NOMO-1 treated with DMSO at 0.1 percent for 48 hours (cell line): ENCODE measurements around the gene SAMHD1.
"Not testable (repeated sequence)": the region's sequence is repeated elsewhere in the genome, so short reads cannot be mapped to it uniquely, and the experiment has no call there.

Source experiments
- DNase-seq: peaks from one replicate; lab custom pipeline; 2025; ENCODE audit not compliant: unreplicated experiment; lab: John Stamatoyannopoulos, UW

Gene SAMHD1

DNA sequence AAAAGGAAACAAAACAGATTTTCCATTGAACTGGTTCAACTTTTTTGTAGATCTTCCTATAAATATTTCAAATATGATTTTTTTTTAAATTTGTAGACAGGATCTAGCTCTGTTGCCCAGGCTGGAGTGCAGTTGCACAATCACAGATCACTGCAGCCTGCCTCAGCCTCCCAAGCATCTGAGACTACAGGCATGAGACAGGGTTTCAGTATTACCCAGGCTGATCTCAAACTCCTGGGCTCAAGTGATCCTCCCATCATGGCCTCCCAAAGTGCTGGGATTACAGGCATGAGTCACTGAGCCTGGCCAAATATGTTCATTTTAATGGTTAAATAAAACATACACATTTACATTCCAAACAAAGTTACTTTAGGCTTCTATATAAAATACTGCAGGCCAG lies 33.6 kb downstream of the SAMHD1 start:
- DNase-seq: no peak

DNA sequence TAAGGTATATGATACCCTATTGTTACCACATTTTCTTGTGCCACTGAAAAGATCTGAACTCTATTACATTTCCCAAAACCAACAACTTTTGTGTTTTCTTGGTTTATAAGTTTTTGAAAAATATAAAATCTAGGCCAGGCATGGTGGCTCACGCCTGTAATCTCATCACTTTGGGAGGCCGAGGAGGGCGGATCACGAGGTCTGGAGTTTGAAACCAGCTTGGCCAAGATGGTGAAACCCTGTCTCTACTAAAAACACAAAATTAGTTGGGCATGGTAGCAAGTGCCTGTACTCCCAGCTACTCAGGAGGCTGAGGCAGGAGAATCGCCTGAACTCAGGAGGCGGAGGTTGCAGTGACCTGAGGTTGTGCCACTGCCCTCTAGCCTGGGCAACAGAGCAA lies 34.3 kb downstream of the SAMHD1 start:
- no peak for DNase-seq

DNA sequence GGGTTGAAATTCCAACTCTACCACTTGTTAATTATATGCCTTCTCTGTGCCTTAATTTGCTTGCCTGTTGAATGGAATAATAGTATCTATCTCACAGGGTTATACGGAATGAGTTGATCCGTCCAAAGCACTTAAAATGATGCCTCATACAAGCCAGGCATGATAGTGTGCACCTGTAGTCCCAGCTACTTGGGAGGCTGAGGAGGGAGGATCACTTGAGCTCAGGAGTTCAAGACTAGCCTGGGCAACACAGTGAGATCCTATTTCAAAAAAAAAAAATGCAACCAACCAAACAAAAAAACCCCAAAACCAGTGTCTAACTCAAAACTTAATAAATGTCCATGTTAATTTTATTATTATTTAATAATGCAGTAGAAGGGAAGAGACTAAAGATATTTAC lies 35.3 kb downstream of the SAMHD1 start:
- no peak for DNase-seq

DNA sequence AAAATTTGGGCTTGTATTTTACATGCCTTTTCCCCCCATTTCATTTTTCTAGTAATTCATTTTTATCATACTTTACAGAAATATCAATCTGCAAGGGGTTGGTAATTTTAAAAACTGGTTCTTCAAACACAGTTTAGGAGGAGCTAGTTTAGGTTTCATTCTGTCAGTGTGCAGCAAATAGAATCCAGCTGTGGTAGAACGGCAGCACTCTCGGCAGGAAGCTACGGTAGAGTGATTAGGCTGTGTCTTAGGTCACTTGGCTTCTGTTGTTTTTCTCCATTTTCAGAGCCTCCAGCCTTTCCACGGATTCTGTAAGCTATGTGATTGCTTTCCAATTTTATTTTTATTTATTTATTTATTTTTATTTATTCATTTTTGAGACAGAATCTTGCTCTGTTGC lies 42.9 kb downstream of the SAMHD1 start:
- DNase-seq: no peak

DNA sequence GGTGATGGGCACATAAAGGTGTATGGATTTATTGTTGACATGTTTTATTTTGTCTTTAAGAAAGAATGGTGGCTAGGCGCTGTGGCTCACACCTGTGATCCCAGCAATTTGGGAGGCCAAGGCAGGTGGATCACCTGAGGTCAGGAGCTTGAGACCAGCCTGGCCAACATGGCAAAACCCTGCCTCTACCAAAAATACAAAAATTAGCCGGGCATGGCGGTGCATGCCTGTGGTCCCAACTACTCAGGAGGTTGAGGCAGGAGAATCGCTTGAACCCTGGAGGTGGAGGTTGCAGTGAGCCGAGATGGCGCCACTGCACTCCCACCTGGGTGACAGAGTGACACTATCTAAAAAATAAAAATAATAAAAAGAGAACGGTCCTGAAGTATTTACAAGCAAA lies 45.4 kb downstream of the SAMHD1 start:
- not testable (repeated sequence) for DNase-seq

DNA sequence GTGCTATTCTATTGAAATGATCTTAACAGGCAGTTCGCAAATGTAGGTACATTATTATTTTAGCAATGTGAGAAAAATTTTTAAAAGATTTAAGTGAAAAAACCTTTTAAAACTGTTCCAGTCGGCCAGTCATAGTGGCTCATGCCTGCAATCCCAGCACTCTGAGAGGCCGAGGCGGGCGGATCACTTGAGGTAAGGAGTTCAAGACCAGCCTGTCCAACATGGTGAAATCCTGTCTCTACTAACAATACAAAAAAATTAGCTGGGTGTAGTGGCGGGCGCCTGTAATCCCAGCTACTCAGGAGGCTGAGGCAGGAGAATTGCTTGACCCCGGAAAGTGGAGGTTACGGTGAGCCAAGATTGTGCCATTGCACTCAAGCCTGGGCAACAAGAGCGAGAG lies 45.9 kb downstream of the SAMHD1 start:
- not testable (repeated sequence) for DNase-seq

DNA sequence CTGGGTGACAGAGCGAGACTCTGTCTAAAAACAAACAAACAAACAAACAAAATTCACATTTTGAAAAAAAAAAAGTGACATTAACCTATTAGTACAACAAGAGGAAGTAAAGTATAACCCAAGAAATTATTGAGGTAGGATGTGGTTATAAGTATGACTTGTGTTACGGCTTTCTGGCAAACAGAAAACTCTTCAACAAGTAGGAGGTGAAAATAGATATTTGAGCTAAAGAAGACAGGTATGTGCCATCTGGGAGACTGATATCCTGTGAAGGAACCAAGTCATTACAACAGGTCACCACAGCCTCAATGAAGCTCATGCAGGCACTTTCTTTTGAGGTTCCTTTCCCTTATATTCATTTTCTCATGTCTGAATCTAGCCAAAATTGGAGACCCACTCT lies 46.8 kb downstream of the SAMHD1 start:
- DNase-seq: no peak

DNA sequence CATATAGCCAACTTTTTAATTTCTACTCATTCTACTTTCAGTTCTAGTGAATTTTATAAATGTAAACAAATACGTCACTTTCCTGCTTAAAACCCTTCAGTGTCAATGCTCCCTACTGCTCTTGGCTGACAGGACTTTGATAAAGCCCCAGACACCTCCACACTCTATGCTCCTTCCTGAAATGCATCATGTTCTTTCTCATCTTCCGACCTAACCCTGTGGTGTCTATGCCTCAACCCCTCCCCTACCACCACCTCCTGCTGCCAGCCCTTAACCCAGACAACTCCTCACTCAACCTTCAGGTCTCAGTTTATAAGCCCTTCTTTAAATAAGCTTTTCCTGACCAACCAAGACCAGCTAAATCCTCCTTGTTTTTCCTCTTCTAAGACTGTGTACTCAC lies 56.5 kb downstream of the SAMHD1 start:
- no peak for DNase-seq

DNA sequence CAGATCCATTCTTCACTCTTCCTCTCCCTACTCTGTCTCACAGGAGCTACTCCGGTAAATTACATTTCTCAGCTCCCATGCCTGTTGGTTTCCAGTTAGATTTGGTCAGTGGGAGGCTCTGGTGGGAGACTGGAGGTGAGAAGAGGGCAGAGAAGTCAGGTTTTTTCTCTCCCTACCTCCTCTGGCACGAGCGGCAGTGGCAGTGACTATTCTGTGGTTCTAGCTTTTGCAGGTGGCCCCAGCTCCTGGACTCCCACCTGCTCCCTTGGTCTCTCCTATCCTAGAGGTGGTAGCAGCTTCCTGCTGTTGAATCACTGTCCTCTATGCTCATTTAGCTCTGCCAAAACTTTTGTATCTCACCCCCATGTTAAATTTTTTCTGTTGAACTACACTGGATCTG lies 57.7 kb downstream of the SAMHD1 start:
- no peak for DNase-seq

DNA sequence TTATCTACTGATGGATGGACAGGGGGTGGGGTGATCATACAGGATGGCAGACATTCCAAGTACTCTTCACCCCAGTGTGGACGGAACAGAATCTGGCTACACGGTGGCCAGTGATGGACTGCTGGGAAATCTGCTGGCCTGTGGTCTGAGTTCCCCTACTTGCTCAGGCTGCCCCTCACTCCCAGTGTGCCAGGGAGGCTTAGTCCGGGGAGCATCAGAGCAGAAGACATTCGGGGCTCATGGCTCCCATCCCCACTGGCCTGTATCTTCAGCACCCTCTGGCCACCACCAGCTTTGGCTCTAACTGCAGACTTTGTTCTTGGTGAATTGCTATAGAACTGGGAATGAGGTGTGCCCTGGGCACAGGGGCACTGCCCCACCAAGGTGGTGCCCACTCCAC lies 60.3 kb downstream of the SAMHD1 start:
- no peak for DNase-seq

DNA sequence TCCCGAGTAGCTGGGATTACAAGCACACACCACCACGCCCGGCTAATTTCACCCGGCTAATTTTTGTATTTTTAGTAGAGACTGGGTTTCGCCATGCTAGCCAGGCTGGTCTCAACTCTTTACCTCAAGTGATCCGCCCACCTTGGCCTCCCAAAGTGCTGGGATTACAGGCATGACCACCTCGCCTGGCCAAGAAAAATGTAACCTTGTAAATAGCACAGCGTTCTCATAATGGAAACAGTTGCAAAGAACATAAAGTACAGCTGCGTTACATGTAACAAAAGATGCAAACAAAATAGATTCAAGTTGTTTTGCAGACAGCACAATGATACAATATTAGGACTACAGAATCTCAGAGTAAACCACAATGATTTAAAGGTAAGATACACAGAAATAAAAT lies 60.9 kb downstream of the SAMHD1 start:
- DNase-seq: no peak

DNA sequence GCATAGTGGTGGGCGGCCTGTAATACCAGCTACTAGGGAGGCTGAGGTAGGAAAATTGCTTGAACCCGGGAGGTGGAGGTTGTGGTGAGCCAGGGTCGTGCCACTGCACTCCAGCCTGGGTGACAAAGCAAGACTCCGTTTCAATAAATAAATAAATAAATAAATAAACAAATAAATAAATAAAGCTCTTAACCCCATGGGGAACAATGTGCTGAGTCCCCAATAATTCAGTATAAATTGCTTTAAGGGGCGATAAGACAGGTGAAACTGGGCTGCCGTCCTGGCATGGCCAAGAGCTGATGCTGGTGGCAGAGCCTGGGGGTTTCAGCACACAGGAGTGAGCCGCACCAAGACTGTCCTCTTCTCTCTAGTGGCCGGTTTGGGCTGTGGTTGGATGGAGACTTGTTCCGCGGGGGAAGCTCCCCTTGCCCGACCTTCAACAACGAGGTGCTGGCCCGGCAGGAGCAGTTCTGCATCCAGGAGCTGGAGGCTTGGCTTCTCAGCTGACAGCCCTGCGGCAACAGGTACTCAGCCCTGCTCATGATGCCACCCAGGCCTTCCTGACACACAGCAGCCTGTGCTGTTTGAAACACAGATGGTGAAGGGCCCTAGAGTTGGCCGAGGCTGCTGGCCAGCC lies 62.5 kb downstream of the SAMHD1 start:
- DNase-seq: no peak

DNA sequence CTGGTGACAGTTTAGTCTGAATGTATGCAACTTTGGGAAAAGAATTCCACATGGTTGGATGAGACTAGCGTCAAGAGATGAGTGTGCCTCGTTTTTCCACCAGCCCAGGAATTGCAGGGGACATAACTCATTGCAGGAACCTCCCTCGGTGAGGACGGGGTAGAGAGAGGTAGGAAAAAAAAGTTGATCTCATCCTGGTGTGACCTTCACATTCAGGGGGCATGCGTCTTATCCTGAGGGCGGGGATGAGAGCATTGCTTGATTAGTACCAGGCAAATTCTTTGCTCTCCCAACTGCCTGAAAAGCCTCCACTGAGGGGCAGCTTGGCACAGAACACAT lies 63.8 kb downstream of the SAMHD1 start:
- no peak for DNase-seq

DNA sequence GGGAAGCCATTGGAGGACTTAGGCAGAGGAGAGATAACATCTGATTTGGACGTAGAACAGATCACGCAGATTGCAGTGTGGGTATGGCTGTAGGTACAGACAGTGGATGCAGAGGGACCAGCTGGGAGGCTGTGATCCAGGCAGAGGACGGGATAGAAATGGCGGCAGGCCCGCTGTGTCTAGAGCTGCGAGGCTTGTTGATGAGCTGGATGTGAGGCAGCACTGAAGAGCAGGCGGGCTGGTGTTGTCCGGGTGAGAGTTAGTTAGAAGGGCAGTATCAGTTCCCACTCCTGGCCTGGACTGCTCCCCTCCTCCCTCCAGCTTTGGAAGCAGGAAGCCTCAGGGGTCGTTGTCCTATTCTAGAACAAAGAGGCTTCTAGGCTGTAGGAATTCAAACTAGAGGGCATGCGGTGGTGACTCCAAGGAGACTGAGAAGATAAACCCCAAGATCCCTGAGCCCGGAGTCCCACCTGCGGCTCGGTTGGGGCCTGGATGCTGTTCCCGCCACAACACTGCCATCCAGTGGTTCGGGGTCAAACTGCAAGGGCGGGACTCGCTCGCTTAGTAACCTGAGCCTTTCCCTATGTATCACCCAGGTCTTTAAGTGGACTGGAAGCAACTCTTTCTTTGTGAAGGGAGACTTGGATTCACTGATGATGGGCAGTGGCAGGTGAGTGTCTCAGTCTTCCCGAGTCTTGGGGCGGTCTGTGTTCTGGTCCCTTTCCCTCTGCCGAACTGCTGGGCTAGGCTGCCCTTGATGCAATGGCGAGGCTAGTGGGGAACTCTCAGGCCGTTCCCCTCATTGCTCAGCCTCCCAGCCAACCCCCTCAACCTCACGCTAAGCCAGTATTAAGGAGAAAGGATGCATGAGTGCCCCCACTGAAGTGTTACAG lies 64.4 kb downstream of the SAMHD1 start:
- DNase-seq: peak; percentile 63

DNA sequence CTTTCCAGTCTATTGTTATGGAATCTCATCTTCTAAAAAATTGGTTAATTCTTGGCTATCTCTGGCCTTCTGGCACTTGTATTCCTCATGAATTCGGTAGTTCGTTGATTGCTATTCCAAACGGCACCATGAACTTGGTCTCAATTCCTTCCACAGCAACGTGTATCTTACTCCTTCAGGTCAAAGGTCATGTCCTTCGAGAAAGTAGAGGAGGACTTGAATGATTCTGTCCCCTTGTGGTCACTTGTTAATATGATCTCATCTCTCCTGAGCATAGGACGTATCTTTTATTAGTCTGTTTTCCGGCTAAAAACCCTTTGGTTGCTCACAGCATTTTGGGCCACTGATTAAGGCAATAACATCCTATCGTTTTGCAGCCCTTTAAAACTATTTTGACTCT lies 66.2 kb downstream of the SAMHD1 start:
- DNase-seq: no peak

DNA sequence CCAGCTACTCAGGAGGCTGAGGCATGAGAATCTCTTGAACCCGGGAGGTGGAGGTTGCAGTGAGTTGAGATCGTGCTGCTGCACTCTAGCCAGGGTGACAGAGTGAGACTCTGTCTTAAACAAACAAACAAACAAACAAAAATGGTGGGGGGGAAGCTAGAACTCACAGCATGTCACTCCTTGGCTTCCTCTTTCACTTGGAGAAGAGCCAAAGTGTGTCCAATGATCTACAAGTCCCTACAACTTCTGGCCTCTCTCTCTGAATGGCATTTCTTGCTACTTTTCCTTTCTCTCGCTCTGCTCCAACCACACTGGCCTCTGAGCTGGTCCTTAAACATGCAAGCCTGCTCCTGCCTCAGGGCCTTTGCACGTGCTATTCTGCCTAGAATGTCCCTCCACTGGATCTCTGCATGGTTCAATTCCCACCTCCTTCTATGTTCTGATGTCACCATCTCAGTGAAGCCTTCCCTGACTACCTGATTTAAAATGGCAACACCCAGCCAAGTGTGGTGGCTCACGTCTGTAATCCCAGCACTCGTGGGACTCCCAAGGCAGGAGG lies 67.5 kb downstream of the SAMHD1 start:
- peak; percentile 38 for DNase-seq

DNA sequence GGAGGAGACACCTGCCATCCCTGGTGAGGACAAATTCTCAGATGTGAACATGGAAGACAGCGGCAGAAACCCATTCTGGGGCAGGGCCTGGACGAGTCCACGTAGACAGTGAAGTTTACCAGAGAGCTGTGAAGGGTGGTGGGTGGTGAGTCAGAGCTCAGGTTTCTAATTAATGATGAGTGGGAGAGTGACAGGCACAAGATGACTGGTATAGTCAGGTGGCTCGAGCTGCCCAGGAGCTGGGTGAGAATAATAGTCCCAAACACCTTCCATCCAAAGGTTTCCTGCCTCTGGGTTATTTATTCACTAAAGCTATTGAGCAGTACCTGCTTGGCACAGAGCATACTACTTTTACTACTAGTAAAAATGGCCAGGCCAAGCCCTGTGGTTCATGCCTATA lies 69.6 kb downstream of the SAMHD1 start:
- no peak for DNase-seq

DNA sequence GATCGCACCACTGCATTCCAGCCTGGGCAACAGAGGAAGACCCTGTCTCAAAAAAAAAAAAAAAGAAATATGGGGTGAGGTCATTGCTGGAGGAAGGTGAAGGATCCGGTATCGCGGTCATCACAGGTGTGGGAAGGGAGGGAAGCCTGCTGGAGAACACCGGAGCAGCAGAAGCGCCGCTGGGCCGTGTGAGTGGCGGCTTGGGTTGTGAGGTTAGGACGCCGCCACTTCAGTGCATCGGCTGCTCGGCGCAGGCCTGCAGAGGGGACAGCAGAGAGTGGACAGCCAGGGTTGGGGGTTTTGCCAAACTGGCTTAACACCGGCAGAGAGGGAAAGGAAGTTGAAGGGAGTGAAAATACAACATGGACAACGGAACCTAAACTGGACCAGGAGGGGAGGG lies 70.2 kb downstream of the SAMHD1 start:
- no peak for DNase-seq

DNA sequence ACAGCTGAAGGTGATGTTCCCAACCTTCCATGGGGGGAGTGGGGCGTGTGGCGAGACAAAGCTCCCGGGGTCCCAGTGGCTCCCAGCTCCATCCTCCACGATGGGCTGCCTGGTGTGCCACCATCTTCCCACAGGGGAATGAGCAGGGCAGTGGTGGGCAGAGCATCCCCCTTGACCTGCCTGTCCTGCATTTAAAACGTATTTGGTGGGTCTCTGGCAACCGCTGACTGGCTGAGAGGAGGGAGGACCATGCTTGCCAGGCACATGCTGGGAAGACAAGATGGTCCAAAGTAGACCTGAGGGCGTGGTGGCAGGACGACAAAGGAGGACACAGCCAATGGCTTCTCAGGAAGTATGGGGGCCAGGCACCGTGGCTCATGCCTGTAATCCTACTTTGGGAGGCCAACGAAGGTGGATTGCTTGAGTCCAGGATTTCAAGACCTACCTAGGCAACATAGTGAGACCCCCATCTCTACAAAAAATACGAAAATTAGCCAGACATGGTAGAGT lies 70.7 kb downstream of the SAMHD1 start:
- DNase-seq: no peak

DNA sequence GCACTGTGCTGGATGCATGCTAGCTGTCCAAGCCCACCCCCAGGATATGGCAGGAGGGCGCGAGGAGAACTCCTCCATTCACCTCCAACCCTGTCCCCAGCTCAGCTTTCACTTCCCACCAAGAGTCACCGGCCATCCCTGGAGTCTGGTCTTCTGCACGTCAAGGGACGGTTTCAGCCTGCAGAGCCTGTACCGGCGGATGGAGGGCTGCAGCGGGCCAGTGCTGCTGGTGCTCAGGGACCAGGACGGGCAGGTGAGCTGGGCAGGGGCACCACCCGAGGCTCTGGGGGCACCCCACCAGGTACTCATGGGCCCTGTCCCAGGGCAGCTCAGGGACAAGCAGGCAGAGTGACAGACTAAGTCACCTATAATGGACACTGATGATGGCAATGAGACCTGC lies 72.6 kb downstream of the SAMHD1 start:
- DNase-seq: no peak

DNA sequence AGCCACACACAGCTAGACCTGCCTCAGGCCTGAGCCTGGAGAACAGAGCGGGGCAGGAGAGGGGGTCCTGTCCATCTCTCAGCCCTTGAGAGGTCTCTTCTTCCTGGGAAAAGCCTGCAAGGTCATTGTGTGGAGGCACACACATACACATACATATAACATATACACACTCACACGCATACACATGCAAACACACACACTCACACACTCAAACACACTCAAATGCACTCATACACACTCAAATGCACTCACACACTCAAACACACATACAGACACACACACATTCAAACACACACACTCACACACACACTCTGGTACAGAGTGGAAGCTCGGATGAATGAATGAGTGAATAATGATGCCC lies 75.1 kb downstream of the SAMHD1 start:
- no peak for DNase-seq

DNA sequence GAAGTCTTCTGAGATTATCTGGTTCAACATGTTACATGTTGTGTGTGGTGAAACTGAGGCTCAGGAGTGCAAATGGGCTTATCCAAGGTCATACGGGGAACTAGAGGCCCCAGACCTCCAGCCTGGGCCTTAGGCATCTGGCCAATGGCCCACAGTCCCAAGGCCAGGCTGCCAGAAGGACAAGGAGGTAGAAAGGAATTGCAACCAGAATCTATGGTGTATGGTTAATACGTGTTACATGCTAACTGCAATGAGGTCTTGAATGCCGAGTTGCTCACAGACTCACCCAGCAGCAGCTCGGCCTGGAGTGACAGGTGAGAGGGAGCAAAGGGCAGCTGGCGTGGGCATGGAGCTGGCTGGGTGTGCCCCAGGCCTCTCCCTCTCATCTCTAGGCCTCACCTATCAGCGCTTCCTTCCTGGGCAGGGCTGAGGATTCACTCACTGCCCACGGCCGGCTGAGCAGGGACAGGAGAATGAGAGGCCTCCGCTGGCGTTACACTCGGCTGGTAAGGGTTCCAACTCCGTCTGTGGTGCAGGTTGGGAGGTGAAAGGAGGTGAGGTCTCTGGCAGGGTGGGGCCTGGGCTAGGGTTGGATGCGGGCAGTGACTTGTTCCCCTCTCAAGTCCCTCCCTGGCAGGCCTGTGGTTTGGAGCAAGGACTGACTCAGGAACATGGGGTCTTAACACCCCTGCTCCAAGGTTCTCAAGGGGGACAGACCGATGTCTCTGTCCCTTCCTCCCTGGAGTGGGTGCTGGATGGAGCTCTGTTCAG lies 75.6 kb downstream of the SAMHD1 start, which contains the start of gene TLDC2:
TSS of gene TLDC2 (plus strand) at position 437 of the 771 bp plus-strand sequence. CDS start at position 474, 37 bp downstream.
- no peak for DNase-seq
